GM18951 (cell line): ENCODE results near the gene C16orf82.

ENCODE experiments used
- POLR2A ChIP-seq: IDR thresholded peaks from 4 replicates; pipeline ENCODE4 v1.6.1; 2011; ENCODE audit warnings: mild to moderate bottlenecking; ENCODE audit not compliant: insufficient read length, insufficient read depth; ENCODE audit errors: extremely low read depth
- in situ Hi-C: fragments of 300-500 bp; cut with MboI; formaldehyde crosslinking; loops from one replicate; pipeline ENCODE4 v1.12.0; 2022; ENCODE audit warnings: low sequenced_read_pairs, mixed read lengths, inconsistent platforms; ENCODE audit not compliant: unreplicated experiment

C16orf82 gene

GRCh38 chr16:27066668-27067537, at the start of gene C16orf82:
C16orf82 (plus strand) TSS chr16:27066927.
- no peak for TF ChIP-seq POLR2A

GRCh38 chr16:27020031-27020430, 46.7 kb upstream of the C16orf82 start:
- no peak for TF ChIP-seq POLR2A
- in situ Hi-C loops, result no loop called here

More at GRCh38 chr16:27066668-27067537, at the start of gene C16orf82:
- in situ Hi-C loops, result no loop called here

GRCh38 chr16:27024010-27024409, 42.7 kb upstream of the C16orf82 start:
- TF ChIP-seq POLR2A, result no peak
- in situ Hi-C loops, result no loop called here

DNA sequence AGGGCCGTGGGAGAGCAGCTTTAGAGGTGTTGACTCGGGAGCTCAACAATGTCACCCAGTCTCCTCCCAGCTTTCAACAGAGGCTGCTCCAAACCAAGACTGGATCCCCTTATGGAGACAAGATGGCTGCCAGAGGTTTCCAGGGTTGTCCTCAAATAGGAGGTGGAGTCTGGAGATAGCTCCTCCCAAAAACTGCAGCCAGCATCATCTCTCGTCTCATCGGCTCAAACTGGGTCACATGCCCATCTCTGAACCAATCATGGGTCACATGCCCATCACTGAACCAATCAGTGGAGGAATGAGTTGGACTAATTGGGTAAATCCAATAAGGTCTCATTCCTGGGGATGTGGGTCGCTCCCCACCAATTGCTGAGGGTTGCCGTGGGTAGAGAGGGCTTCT, 41.1 kb upstream of the C16orf82 start:
- in situ Hi-C loops, result no loop called here
- TF ChIP-seq POLR2A, result no peak

GRCh38 chr16:27027971-27028370, 38.8 kb upstream of the C16orf82 start:
- in situ Hi-C loops, result no loop called here
- no peak for TF ChIP-seq POLR2A

- TF ChIP-seq POLR2A, result no peak
- in situ Hi-C loops, result no loop called here
These were observed 38.1 kb upstream of the C16orf82 start for GRCh38 chr16:27028591-27029110.

DNA sequence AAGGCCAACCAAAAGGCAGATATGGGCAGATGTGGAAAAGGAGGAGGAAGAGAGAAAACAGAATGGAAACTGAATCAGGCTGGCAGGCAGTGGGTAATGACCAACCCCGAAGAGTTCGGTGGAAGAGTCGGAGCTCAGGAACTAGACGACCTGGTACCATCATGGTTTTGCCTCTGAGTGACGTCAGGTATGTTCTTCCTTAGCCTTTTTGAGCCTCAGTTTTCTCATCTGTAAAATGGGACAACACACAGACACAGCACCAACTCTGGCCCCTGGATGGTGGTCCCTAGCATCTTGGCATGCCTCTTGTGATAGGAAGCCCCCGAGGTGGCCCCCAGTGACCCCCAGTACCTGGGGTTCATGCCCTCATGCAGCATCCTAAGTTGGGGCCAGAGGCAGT, 37.2 kb upstream of the C16orf82 start:
- TF ChIP-seq POLR2A, result no peak
- in situ Hi-C loops, result no loop called here

DNA sequence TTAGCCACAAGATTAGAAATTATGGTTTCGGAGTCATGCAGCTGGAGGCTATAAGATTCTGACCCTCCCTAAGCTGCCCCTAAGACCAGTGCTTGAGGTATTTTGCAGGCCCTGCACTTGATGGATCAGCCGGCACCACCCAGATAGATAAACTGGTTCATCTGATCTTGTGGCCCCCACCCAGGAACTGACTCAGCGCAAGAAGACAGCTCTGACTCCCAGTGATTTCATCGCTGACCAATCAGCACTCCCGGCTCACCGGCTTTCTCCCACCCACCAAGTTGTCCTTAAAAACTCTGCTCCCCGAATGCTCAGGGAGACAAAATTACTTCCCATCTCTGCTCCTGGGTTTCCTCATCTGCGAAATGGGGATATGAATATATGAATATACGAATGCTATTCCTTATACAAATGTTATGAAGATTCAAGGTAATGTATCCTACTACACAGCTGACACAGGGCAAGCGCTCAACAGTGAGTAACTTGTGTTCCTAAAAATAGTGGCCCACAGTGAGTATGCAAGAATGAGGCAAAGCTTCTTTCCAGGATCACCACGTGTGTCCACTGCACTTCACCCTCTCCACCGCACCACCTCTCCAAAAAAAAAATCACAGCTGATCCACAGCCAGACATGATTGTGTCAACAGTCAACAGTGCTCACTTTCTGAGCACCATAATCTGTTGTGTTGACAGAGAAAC, 33.3 kb upstream of the C16orf82 start:
- in situ Hi-C loops, result no loop called here

DNA sequence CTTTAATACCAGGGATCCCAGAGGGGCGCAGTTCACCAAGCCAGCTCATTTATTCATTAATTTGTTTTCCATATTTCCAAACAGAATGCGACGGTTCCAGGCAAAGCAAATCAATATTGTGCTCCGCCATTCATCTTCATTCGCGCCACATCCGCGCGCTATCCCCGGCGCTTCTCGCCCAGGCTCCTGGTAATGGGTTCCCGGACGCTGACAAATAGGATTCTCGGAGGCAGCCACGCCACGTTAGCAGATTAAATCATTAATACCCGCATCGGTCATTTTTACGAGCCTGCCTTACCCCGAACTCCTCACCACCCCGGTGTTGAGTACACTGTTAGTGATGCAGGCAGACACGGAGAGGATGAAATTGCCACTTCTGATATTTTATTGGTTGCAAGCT, 26.0 kb upstream of the C16orf82 start:
- in situ Hi-C loops, result no loop called here
- TF ChIP-seq POLR2A, result no peak

More for the DNA sequence above, 33.3 kb upstream of the C16orf82 start:
- TF ChIP-seq POLR2A, result no peak

- TF ChIP-seq POLR2A, result no peak
- in situ Hi-C loops, result no loop called here
These were observed 19.7 kb upstream of the C16orf82 start for GRCh38 chr16:27046958-27047518.

GRCh38 chr16:27048316-27048715, 18.4 kb upstream of the C16orf82 start:
- no peak for TF ChIP-seq POLR2A
- in situ Hi-C loops, result no loop called here

- in situ Hi-C loops, result no loop called here
- TF ChIP-seq POLR2A, result no peak
These were observed 17.6 kb upstream of the C16orf82 start for GRCh38 chr16:27049117-27049516.

- TF ChIP-seq POLR2A, result no peak
These were observed 14.7 kb upstream of the C16orf82 start for GRCh38 chr16:27052007-27052406.

More at GRCh38 chr16:27052007-27052406, 14.7 kb upstream of the C16orf82 start:
- in situ Hi-C loops, result no loop called here
